ENCODE measurements around the gene RNF44. TPM values are rescaled to one million over a fixed set of nuclear protein-coding genes. Genes with fewer than 3 reads are reported as not detected.

The RNF44 gene
- total RNA-seq, 1 experiment from 2014 or later: 113 TPM

- BruUV-seq (replicated peaks): TSS peak; percentile 67
- no peaks in the 10 kb centered on the region for H3K9me3 ChIP-seq (ENCODE audit: control insufficient read depth, insufficient read depth, low read depth, low read length)
- DNase-seq (ENCODE audit: low read depth, low spot score) (no peak), ATAC-seq (no peak)
- peaks cover 4% of the 10 kb centered on the region; the same call in 1 of the 2 replicates for H3K36me3 ChIP-seq (ENCODE audit: control insufficient read depth, insufficient read depth, low read length)
- no peak for TF ChIP-seq POLR2AphosphoS5 (IDR thresholded peaks at IDR 0.05; ENCODE audit: low read depth, low read length)
- no peak for TF ChIP-seq TCF7L2 (IDR thresholded peaks at IDR 0.05; ENCODE audit: low read depth, low read length)
- TF ChIP-seq CTCF (IDR thresholded peaks at IDR 0.05): no peak
- TF ChIP-seq SIN3A (IDR thresholded peaks at IDR 0.05; ENCODE audit: borderline replicate concordance, insufficient read depth, low read depth, low read length): no peak
- no peak for TF ChIP-seq REST (IDR thresholded peaks at IDR 0.05; ENCODE audit: insufficient read depth in 1 of 2, low read depth in 2 of 2, low read length in 1 of 2)
- H3K4me1 ChIP-seq (ENCODE audit: control insufficient read depth, insufficient read depth, low read length): peaks cover 13% of the 10 kb centered on the region
- H3K4me3 ChIP-seq (ENCODE audit: low read depth in 2 of 2, low read length in 2 of 2): no peak overlapping the region
- intact Hi-C loops (cut with micrococcal nuclease; ENCODE audit: unreplicated experiment): no loop called here
- in situ Hi-C loops (cut with HindIII; ENCODE audit: low pct_unique_long_range_greater_than_20kb, low sequenced_read_pairs): no loop called here
- H3K27me3 ChIP-seq (ENCODE audit: control insufficient read depth, insufficient read depth, low read length): no peaks in the 10 kb centered on the region
- ChIA-PET POLR2A (no interaction called here), CTCF (no interaction called here)
- no peak overlapping the region for H3K27ac ChIP-seq (ENCODE audit: low read length)
Measured at GRCh38 chr5:176527246-176528222, 9.7 kb downstream of the RNF44 start.

- ATAC-seq (no peak), DNase-seq (ENCODE audit: low read depth, low spot score) (no peak)
- CTCF ChIA-PET: no interaction called here
- no TSS peak for BruUV-seq (replicated peaks)
- no peak overlapping the region for H3K4me3 ChIP-seq (ENCODE audit: low read depth in 2 of 2, low read length in 2 of 2)
- intact Hi-C loops (cut with micrococcal nuclease; ENCODE audit: unreplicated experiment) (no loop called here), in situ Hi-C loops (cut with HindIII; ENCODE audit: low pct_unique_long_range_greater_than_20kb, low sequenced_read_pairs) (no loop called here)
- H3K27me3 ChIP-seq (ENCODE audit: control insufficient read depth, insufficient read depth, low read length): no peaks in the 10 kb centered on the region
- no peaks in the 10 kb centered on the region for H3K9me3 ChIP-seq (ENCODE audit: control insufficient read depth, insufficient read depth, low read depth, low read length)
- peaks cover 4% of the 10 kb centered on the region; the same call in 1 of the 2 replicates for H3K36me3 ChIP-seq (ENCODE audit: control insufficient read depth, insufficient read depth, low read length)
- no peak for TF ChIP-seq CTCF (IDR thresholded peaks at IDR 0.05)
- H3K27ac ChIP-seq (ENCODE audit: low read length): no peak overlapping the region
- H3K4me1 ChIP-seq (ENCODE audit: control insufficient read depth, insufficient read depth, low read length): peaks cover 6% of the 10 kb centered on the region
- POLR2A ChIA-PET: no interaction called here
Measured at GRCh38 chr5:176526462-176526861, 10.7 kb downstream of the RNF44 start.
